ENCODE measurements around the gene SLC6A4. TPM values are rescaled to one million over a fixed set of nuclear protein-coding genes. Genes with fewer than 3 reads are reported as not detected.

The SLC6A4 gene
- total RNA-seq, 1 experiment from 2014 or later, result 0.30 TPM

GRCh38 chr17:30172560-30172959, 62.9 kb downstream of the SLC6A4 start:
- intact Hi-C loops (cut with micrococcal nuclease), result no loop called here
- Histone ChIP-seq H3K9me2 (ENCODE audit: insufficient read depth) (no peaks in the 10 kb centered on the region), H2AFZ (ENCODE audit: low read depth, low read length, poor library complexity, severe bottlenecking) (no peak overlapping the region), H3K9ac (ENCODE audit: low read length) (no peak overlapping the region), H3K4me2 (ENCODE audit: low read length) (no peak overlapping the region), H3K27ac (ENCODE audit: low read depth, low read length) (no peak overlapping the region), H3K4me3 (replicated peaks in 1 of 2; ENCODE audit: low read depth in 1 of 2, low read length in 2 of 2) (no peak overlapping the region), H3K9me3 (ENCODE audit: control insufficient read depth in 1 of 2, insufficient read depth in 1 of 2, low read depth in 1 of 2, low read length in 2 of 2) (no peaks in the 10 kb centered on the region), H3K79me2 (ENCODE audit: insufficient read depth, low read length) (peaks cover 59% of the 10 kb centered on the region), H3K4me1 (ENCODE audit: control insufficient read depth in 1 of 2, insufficient read depth in 2 of 2, low read length in 2 of 2) (no peaks in the 10 kb centered on the region), H3K27me3 (ENCODE audit: insufficient read depth, low read length) (no peaks in the 10 kb centered on the region), H3K36me3 (ENCODE audit: control insufficient read depth in 1 of 2, insufficient read depth in 2 of 2, low read length in 2 of 2) (peaks cover 9 to 12% of the 10 kb centered on the region in 2 experiments), H4K20me1 (ENCODE audit: insufficient read depth) (0 out of 2 replicates have a peak, but pooled peaks cover 4% of the 10 kb centered on the region)
- BruUV-seq (replicated peaks), result no TSS peak
- ATAC-seq (no peak), DNase-seq (ENCODE audit: low read depth, low spot score) (no peak)
- RAD21 ChIA-PET (ENCODE audit: low non-redundant PET in 1 of 2, low total read pairs in 2 of 2, uncharacterized antibody in 2 of 2, unreplicated experiment in 2 of 2), result no interaction called here
- CTCF ChIA-PET, result no interaction called here
- TF ChIP-seq REST (IDR thresholded peaks at IDR 0.05; ENCODE audit: low read depth) (no peak), RAD21 (IDR thresholded peaks at IDR 0.05; ENCODE audit: low read depth) (no peak), JUND (IDR thresholded peaks at IDR 0.05) (no peak), ATF3 (IDR thresholded peaks at IDR 0.05) (no peak)
- POLR2A ChIA-PET, result interaction anchor here (0.9 kb wide), 1 partner anchor 19 kb away, joined by 3 read pairs; no protein-coding TSS in a partner anchor

GRCh38 chr17:30170415-30170987, 65.0 kb downstream of the SLC6A4 start:
- RAD21 ChIA-PET (ENCODE audit: low non-redundant PET in 1 of 2, low total read pairs in 2 of 2, uncharacterized antibody in 2 of 2, unreplicated experiment in 2 of 2), result no interaction called here
- Histone ChIP-seq H3K27ac (ENCODE audit: low read depth, low read length) (no peak overlapping the region), H3K4me2 (ENCODE audit: low read length) (no peak overlapping the region), H3K4me3 (replicated peaks in 1 of 2; ENCODE audit: low read depth in 1 of 2, low read length in 2 of 2) (no peak overlapping the region), H3K27me3 (ENCODE audit: insufficient read depth, low read length) (no peaks in the 10 kb centered on the region), H3K4me1 (ENCODE audit: control insufficient read depth in 1 of 2, insufficient read depth in 2 of 2, low read length in 2 of 2) (no peaks in the 10 kb centered on the region), H3K9me3 (ENCODE audit: control insufficient read depth in 1 of 2, insufficient read depth in 1 of 2, low read depth in 1 of 2, low read length in 2 of 2) (no peaks in the 10 kb centered on the region), H3K9ac (ENCODE audit: low read length) (no peak overlapping the region), H3K9me2 (ENCODE audit: insufficient read depth) (no peaks in the 10 kb centered on the region), H3K79me2 (ENCODE audit: insufficient read depth, low read length) (peaks cover 75% of the 10 kb centered on the region), H4K20me1 (ENCODE audit: insufficient read depth) (0 out of 2 replicates have a peak, but pooled peaks cover 4% of the 10 kb centered on the region), H3K36me3 (ENCODE audit: control insufficient read depth in 1 of 2, insufficient read depth in 2 of 2, low read length in 2 of 2) (peaks cover 6 to 12% of the 10 kb centered on the region in 2 experiments), H2AFZ (ENCODE audit: low read depth, low read length, poor library complexity, severe bottlenecking) (no peak overlapping the region)
- BruUV-seq (replicated peaks), result no TSS peak
- CTCF ChIA-PET, result no interaction called here
- DNase-seq (ENCODE audit: low read depth, low spot score) (no peak), ATAC-seq (no peak)
- intact Hi-C loops (cut with micrococcal nuclease), result no loop called here
- TF ChIP-seq YY1 (IDR thresholded peaks at IDR 0.05; ENCODE audit: extremely low read depth, insufficient replicate concordance, low read depth, low read length) (no peak), ZFX (IDR thresholded peaks at IDR 0.05) (no peak), ZBTB33 (IDR thresholded peaks at IDR 0.05; ENCODE audit: extremely low read depth, insufficient replicate concordance, low read length) (no peak)
- POLR2A ChIA-PET, result no interaction called here
